Calu3 (cell line): Measurements from ENCODE around the gene SCN1B. TPM values are rescaled to one million over a fixed set of nuclear protein-coding genes. Genes with fewer than 3 reads are reported as not detected.

Experiments
- BruUV-seq: library from RNA; stranded (reverse); fragments of 400-500 nt; replicated peaks from 2 replicates; lab custom pipeline; 2021; lab: Mats Ljungman, UMichigan
- CTCF ChIA-PET: fragments of 300-600 bp; sonication (Branson Sonifier 250); formaldehyde crosslinking; loops from one replicate; lab custom pipeline; 2022; ENCODE audit warnings: antibody characterized with exemption; lab: Charles Lee
- DNase-seq: peaks from one replicate; pipeline ENCODE4 v3.0.0; 2022
- H3K27ac Mint-ChIP-seq: one replicate; pipeline ENCODE4 v1.8.0; 2022; ENCODE audit warnings: mixed read lengths; ENCODE audit not compliant: unreplicated experiment
- H3K27me3 Mint-ChIP-seq: one replicate; pipeline ENCODE4 v1.8.0; 2022; ENCODE audit warnings: mixed read lengths; ENCODE audit not compliant: unreplicated experiment
- H3K36me3 Mint-ChIP-seq: one replicate; pipeline ENCODE4 v1.8.0; 2022; ENCODE audit warnings: mild to moderate bottlenecking, moderate library complexity, mixed read lengths; ENCODE audit not compliant: insufficient read depth, unreplicated experiment
- H3K4me1 Mint-ChIP-seq: one replicate; pipeline ENCODE4 v1.8.0; 2022; ENCODE audit warnings: mild to moderate bottlenecking, low read depth, mixed read lengths; ENCODE audit not compliant: unreplicated experiment
- H3K4me3 Mint-ChIP-seq: one replicate; pipeline ENCODE4 v1.8.0; 2022; ENCODE audit warnings: mild to moderate bottlenecking, low read depth, moderate library complexity, mixed read lengths; ENCODE audit not compliant: unreplicated experiment
- H3K9me3 Mint-ChIP-seq: one replicate; pipeline ENCODE4 v1.8.0; 2022; ENCODE audit warnings: low read depth, mixed read lengths; ENCODE audit not compliant: unreplicated experiment
- CTCF ChIP-seq: fragments of 200-600 bp; IDR thresholded peaks from one replicate; pipeline ENCODE4 v1.8.0; 2022; ENCODE audit warnings: antibody characterized with exemption; ENCODE audit not compliant: unreplicated experiment
- intact Hi-C: fragments of 100-400 bp; cut with micrococcal nuclease; formaldehyde crosslinking; loops from one replicate; pipeline ENCODE4 v1.10.0; 2022; ENCODE audit not compliant: unreplicated experiment
- total RNA-seq: library from RNA; stranded (reverse); gene quantifications from 2 replicates; pipeline ENCODE4 v1.2.3, GENCODE V29; 2022

SCN1B gene
- total RNA-seq, 1 experiment from 2014 or later: 1.4 TPM

GRCh38 chr19:35059799-35060091 lies 29.5 kb downstream of the SCN1B start:
- Mint-ChIP-seq H3K36me3 (no peaks in the 10 kb centered on the region), H3K4me1 (peaks cover 20% of the 10 kb centered on the region), H3K4me3 (no peak overlapping the region), H3K27ac (no peak overlapping the region), H3K9me3 (no peaks in the 10 kb centered on the region), H3K27me3 (no peaks in the 10 kb centered on the region)
- DNase-seq: no peak
- CTCF ChIA-PET: no interaction called here
- BruUV-seq: no TSS peak
- intact Hi-C loops: loop anchor here (10.0 kb wide), 1 partner anchor 155 kb away; no protein-coding TSS in a partner anchor
- no peak for TF ChIP-seq CTCF

GRCh38 chr19:35060160-35060855 lies 30.0 kb downstream of the SCN1B start:
- Mint-ChIP-seq H3K4me3 (no peak overlapping the region), H3K9me3 (no peaks in the 10 kb centered on the region), H3K4me1 (peaks cover 20% of the 10 kb centered on the region), H3K36me3 (no peaks in the 10 kb centered on the region), H3K27me3 (no peaks in the 10 kb centered on the region), H3K27ac (no peak overlapping the region)
- no peak for DNase-seq
- no peak for TF ChIP-seq CTCF
- intact Hi-C loops: loop anchor here (10.0 kb wide), 1 partner anchor 154 kb away; no protein-coding TSS in a partner anchor
- CTCF ChIA-PET: no interaction called here
- no TSS peak for BruUV-seq

GRCh38 chr19:35061583-35062373 lies 31.5 kb downstream of the SCN1B start:
- DNase-seq: no peak
- Mint-ChIP-seq H3K27me3 (no peaks in the 10 kb centered on the region), H3K36me3 (no peaks in the 10 kb centered on the region), H3K4me3 (no peak overlapping the region), H3K4me1 (peaks cover 11% of the 10 kb centered on the region), H3K9me3 (no peaks in the 10 kb centered on the region), H3K27ac (no peak overlapping the region)
- CTCF ChIA-PET: no interaction called here
- BruUV-seq: no TSS peak
- intact Hi-C loops: loop anchor here (10.0 kb wide), 1 partner anchor 153 kb away; no protein-coding TSS in a partner anchor
- no peak for TF ChIP-seq CTCF

GRCh38 chr19:35062942-35063341 lies 32.7 kb downstream of the SCN1B start:
- CTCF ChIA-PET: no interaction called here
- H3K4me3 Mint-ChIP-seq: no peak overlapping the region
- H3K27me3 Mint-ChIP-seq: no peaks in the 10 kb centered on the region
- DNase-seq: no peak
- no peaks in the 10 kb centered on the region for H3K36me3 Mint-ChIP-seq
- intact Hi-C loops: loop anchor here (10.0 kb wide), 1 partner anchor 152 kb away; no protein-coding TSS in a partner anchor
- no peak for TF ChIP-seq CTCF
- peaks cover 18% of the 10 kb centered on the region for H3K4me1 Mint-ChIP-seq
- H3K9me3 Mint-ChIP-seq: no peaks in the 10 kb centered on the region
- no peak overlapping the region for H3K27ac Mint-ChIP-seq
- no TSS peak for BruUV-seq
